WTC11 (cell line): ENCODE results near the gene TMEM8B.

Experiments
- ATF2 ChIP-seq: sonication (generic); formaldehyde crosslinking; IDR thresholded peaks from 2 replicates; pipeline ENCODE4 v1.8.1; 2022; ENCODE audit warnings: low read depth, missing genetic modification reagents, borderline replicate concordance
- CREB1 ChIP-seq: sonication (generic); formaldehyde crosslinking; IDR thresholded peaks from 2 replicates; pipeline ENCODE4 v1.8.0; 2023; ENCODE audit warnings: mild to moderate bottlenecking, missing genetic modification reagents
- CTCF ChIP-seq: fragments of 200-600 bp; IDR thresholded peaks from 2 replicates; pipeline ENCODE4 v1.8.0; 2022; ENCODE audit warnings: antibody characterized with exemption
- GRHL2 ChIP-seq: fragments of 250-450 bp; sonication (Bioruptor Pico); IDR thresholded peaks from 2 replicates; pipeline ENCODE4 v1.8.0; 2022; ENCODE audit warnings: mild to moderate bottlenecking, moderate library complexity; ENCODE audit not compliant: insufficient replicate concordance, severe bottlenecking
- JUN ChIP-seq: sonication (generic); formaldehyde crosslinking; IDR thresholded peaks from 2 replicates; pipeline ENCODE4 v1.8.0; 2023; ENCODE audit warnings: mild to moderate bottlenecking, missing genetic modification reagents
- KAT7 ChIP-seq: sonication (generic); formaldehyde crosslinking; IDR thresholded peaks from 2 replicates; pipeline ENCODE4 v1.8.1; 2023; ENCODE audit warnings: missing genetic modification reagents, mild to moderate bottlenecking, borderline replicate concordance
- PREB ChIP-seq: sonication (generic); formaldehyde crosslinking; IDR thresholded peaks from 2 replicates; pipeline ENCODE4 v1.8.1; 2022; ENCODE audit warnings: mild to moderate bottlenecking, missing genetic modification reagents, moderate library complexity, borderline replicate concordance
- SMAD3 ChIP-seq: sonication (generic); formaldehyde crosslinking; IDR thresholded peaks from 2 replicates; pipeline ENCODE4 v1.8.0; 2022; ENCODE audit warnings: missing genetic modification reagents, mild to moderate bottlenecking, borderline replicate concordance
- ZMAT4 ChIP-seq: fragments of 250-450 bp; sonication (Bioruptor Pico); IDR thresholded peaks from 2 replicates; pipeline ENCODE4 v1.9.0; 2021; ENCODE audit warnings: mild to moderate bottlenecking

- TF ChIP-seq SMAD3 (CRISPR knock-in tag) (no peak), CTCF (no peak), ZMAT4 (CRISPR knock-in tag) (no peak), CREB1 (CRISPR knock-in tag) (no peak), PREB (no peak), ATF2 (CRISPR knock-in tag) (no peak), JUN (CRISPR knock-in tag) (no peak), KAT7 (CRISPR knock-in tag) (no peak), GRHL2 (no peak)
These were observed 6.7 kb downstream of the TMEM8B start for GRCh38 chr9:35835766-35836165.
